Measurements from ENCODE around the gene OSBPL8. TPM values are rescaled to one million over a fixed set of nuclear protein-coding genes. Genes with fewer than 3 reads are reported as not detected.

Gene OSBPL8
- total and polyA plus RNA-seq, 2 experiments from 2014 or later, result 78.0 to 124 TPM

DNA sequence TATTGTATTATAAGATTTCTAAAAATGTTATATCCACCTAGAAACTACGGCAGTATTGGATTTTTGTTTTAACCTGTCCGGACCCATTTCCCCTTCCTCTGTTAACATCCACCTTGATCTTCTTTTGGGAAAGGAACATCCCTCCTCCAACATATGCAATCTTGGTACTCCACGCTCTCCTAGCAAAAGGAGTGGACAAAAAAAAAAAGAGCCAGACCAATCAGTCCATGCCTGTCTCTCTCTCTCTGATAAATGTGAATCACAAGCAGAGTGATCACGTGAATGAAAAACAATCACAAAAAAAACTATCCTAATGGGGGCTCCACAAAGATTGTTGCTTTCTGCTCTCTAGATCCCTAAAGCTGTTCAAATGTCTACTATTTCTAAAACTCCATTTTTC is 27.1 kb downstream of the OSBPL8 start:
- Histone ChIP-seq H3K79me2 (replicated peaks; ENCODE audit: insufficient read depth) (peaks cover 88% of the 10 kb centered on the region), H3K36me3 (ENCODE audit: insufficient read depth) (peaks cover 4% of the 10 kb centered on the region; the same call in 1 of the 2 replicates), H3K4me1 (ENCODE audit: insufficient read depth) (peaks cover 36% of the 10 kb centered on the region), H3K27ac (ENCODE audit: low read depth) (no peak overlapping the region), H3K4me2 (no peak overlapping the region), H3K27me3 (ENCODE audit: insufficient read depth) (no peaks in the 10 kb centered on the region), H3K4me3 (no peak overlapping the region), H3K9me2 (ENCODE audit: insufficient read depth) (no peaks in the 10 kb centered on the region), H2AFZ (no peak overlapping the region), H3F3A (replicated peaks; ENCODE audit: low read depth) (no peaks in the 10 kb centered on the region), H4K20me1 (replicated peaks; ENCODE audit: insufficient read depth) (no peaks in the 10 kb centered on the region)
- no peak for DNase-seq (ENCODE audit: low spot score)
- peaks cover 21% of the 10 kb centered on the region for H3K36me3 Mint-ChIP-seq (ENCODE audit: low read depth)
- no peak for ATAC-seq
- H3K27me3 Mint-ChIP-seq (ENCODE audit: insufficient read depth, low read depth, poor library complexity), result no peaks in the 10 kb centered on the region
- H3K27ac Mint-ChIP-seq, result no peak overlapping the region
- peaks cover 8% of the 10 kb centered on the region; the same call in 1 of the 3 replicates for H3K9me3 Mint-ChIP-seq
- TF ChIP-seq STAT1 (IDR thresholded peaks at IDR 0.05; ENCODE audit: unreplicated experiment) (no peak), POLR2AphosphoS5 (IDR thresholded peaks at IDR 0.05; ENCODE audit: low read depth) (no peak), JUNB (IDR thresholded peaks at IDR 0.05; ENCODE audit: unreplicated experiment) (no peak), CTCF (conservative IDR thresholded peaks at IDR 0.05; ENCODE audit: low read depth in 2 of 2) (no peak), CREB1 (CRISPR knock-in tag; IDR thresholded peaks at IDR 0.05; ENCODE audit: low read depth) (no peak), EZH2phosphoT487 (IDR thresholded peaks at IDR 0.05; ENCODE audit: unreplicated experiment) (no peak), ETS1 (IDR thresholded peaks at IDR 0.05) (no peak), ZNF331 (CRISPR knock-in tag; IDR thresholded peaks at IDR 0.05; ENCODE audit: low read depth) (no peak), EZH2 (IDR thresholded peaks at IDR 0.05; ENCODE audit: low read depth, unreplicated experiment) (no peak)
- TF ChIP-seq, protein P1, sequence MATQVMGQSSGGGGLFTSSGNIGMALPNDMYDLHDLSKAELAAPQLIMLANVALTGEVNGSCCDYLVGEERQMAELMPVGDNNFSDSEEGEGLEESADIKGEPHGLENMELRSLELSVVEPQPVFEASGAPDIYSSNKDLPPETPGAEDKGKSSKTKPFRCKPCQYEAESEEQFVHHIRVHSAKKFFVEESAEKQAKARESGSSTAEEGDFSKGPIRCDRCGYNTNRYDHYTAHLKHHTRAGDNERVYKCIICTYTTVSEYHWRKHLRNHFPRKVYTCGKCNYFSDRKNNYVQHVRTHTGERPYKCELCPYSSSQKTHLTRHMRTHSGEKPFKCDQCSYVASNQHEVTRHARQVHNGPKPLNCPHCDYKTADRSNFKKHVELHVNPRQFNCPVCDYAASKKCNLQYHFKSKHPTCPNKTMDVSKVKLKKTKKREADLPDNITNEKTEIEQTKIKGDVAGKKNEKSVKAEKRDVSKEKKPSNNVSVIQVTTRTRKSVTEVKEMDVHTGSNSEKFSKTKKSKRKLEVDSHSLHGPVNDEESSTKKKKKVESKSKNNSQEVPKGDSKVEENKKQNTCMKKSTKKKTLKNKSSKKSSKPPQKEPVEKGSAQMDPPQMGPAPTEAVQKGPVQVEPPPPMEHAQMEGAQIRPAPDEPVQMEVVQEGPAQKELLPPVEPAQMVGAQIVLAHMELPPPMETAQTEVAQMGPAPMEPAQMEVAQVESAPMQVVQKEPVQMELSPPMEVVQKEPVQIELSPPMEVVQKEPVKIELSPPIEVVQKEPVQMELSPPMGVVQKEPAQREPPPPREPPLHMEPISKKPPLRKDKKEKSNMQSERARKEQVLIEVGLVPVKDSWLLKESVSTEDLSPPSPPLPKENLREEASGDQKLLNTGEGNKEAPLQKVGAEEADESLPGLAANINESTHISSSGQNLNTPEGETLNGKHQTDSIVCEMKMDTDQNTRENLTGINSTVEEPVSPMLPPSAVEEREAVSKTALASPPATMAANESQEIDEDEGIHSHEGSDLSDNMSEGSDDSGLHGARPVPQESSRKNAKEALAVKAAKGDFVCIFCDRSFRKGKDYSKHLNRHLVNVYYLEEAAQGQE (IDR thresholded peaks at IDR 0.05; ENCODE audit: unreplicated experiment), result no peak
- peaks cover 26% of the 10 kb centered on the region; the same call in 2 of the 3 replicates for H3K4me1 Mint-ChIP-seq
- H3K4me3 Mint-ChIP-seq, result no peak overlapping the region

Measured in GM23338 (cell line).